Cerebellar nuclear complex (tissue), 1 donor: ENCODE measurements around the gene ACSF3.
"Not testable (repeated sequence)": the region's sequence is repeated elsewhere in the genome, so short reads cannot be mapped to it uniquely, and the experiment has no call there.

Source experiments
- DNase-seq, 2 experiments: peaks; one replicate each; lab custom pipeline; 2025; lab: John Stamatoyannopoulos, UW

Gene ACSF3

DNA sequence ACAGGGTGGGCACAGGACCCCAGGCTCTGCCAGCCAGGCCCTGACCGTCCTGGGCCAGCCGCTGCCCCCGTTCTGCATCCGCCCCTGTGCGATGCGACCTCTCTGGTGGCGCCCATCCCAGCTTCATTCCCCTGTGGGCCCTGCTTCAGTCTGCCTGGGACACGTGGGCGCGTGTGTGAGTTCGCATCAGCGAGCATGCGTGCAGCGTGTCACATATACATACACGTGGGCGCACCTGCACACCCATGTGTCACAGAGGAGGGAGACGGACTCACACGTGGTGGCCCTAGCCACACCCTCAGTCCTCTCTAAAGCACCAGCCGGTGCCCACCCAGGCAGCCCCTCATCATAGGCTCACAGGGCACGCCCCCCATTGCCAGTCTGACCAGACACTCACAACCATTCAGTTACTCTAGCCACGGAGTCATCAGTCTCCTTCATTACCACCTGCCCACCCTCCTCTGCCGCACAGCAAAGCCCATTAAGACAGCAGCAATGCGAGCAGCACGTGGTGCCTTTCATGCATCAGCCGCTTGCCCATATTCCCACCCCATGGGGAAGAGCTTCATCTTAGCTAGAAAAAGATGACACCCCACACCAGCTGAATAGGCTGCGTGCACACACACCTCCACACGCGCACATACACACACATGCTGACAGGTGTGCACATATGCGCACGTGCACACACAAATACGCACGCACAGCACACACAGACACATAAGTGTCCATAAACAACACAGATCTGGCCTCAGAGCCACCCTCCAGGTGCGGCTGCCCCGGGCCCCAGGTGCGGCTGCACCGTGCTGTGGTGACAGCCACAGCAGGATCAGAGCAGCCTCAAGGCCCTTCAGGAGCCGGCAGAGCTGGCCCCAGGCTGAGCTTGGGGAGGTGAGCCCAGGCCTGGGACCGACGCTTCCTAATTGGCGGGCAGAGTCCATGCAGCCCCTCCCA is 68.4 kb downstream of the ACSF3 start:
- DNase-seq: no peak

DNA sequence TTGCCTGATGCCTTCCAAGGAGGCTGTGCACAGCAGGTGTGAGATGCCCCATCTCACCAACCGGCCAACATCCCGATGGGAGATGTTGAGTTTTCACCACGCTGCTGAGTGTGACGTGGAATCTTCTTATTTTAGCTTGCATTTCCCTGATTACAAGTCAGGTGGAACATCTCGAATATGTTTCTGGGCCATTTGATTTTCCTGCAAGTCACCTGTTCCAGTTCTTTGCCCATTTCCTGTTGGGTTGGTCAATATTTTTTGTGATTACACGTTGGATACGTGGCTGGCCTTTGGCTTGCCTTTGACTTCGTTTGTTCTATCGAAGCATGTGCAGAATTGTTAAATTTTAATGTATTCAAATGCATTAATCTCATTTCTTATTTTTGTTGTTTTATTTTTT is 69.6 kb downstream of the ACSF3 start:
- DNase-seq: no peak

DNA sequence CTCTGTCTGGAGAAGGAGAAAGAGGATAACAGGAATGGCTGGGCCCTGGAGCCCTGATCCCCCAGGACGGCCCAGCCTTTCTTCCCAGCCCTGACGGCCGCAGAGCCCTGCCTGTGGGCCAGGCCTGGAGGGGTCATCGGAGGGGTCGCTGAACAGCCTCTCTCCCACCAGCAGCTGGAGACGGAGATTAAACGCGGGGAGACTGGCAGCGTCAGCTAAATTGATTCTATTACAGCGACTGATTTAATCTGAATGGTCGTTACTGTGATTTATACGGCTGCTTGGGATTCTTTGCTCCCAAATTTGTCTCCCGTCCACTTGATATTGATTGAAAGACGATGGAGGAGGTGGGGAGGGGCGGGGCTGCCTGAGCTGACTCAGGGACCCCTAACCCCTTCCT is 70.8 kb downstream of the ACSF3 start:
- DNase-seq: no peak

DNA sequence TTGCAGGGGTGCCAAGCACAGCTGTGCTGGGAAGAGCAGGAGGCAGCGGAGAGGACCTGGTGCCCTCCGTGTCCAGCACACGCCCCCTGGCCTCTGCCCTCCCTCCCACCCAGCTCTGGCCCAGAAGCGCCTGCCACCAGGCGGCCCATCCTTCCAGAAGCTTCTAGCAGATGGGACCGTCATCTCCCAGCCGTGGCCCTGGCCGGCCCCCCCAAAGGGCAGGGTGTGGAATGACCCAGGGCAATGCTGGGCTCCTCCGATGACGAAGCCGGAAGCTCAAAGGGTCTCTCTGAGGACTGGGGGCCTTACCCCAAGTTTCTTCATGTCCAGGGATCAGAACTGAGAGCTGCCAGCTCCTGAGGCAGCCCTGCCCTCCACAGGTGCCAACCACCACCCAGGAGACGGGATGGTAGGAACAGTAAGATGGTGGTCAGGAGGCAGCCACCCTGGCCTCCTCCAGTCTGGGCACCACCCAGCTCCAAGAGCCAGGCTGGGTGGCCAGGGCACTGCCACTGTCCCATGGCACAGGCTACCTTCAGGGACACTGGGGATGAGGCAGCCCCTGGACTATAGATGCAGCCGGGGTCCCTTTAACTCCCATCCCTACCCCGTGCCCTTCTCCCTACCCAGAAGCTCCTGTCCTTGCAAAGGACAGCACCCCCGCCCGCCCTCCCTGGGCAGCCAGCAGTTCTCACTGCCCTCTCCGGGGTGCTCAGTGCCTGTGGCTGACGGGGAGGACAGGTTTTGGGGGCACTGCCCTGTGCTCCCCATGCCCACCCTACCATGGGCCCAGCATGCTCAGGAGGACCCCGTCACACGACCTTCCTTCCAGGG is 71.4 kb downstream of the ACSF3 start:
- DNase-seq: no peak

DNA sequence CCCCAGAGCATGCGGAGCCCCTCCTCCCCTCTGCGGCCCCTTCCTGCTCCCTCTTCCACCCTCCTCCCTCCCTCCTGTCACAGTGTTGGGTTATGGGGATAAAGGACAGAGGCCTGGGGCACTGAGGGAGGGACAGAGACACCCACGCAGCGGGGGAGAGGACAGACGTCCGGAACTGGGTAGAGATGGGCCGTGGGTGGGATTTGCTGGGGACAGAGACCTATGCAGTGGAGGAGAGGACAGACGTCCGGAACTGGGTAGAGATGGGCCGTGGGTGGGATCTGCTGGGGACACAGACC is 72.0 kb downstream of the ACSF3 start:
- DNase-seq: not testable (repeated sequence)

DNA sequence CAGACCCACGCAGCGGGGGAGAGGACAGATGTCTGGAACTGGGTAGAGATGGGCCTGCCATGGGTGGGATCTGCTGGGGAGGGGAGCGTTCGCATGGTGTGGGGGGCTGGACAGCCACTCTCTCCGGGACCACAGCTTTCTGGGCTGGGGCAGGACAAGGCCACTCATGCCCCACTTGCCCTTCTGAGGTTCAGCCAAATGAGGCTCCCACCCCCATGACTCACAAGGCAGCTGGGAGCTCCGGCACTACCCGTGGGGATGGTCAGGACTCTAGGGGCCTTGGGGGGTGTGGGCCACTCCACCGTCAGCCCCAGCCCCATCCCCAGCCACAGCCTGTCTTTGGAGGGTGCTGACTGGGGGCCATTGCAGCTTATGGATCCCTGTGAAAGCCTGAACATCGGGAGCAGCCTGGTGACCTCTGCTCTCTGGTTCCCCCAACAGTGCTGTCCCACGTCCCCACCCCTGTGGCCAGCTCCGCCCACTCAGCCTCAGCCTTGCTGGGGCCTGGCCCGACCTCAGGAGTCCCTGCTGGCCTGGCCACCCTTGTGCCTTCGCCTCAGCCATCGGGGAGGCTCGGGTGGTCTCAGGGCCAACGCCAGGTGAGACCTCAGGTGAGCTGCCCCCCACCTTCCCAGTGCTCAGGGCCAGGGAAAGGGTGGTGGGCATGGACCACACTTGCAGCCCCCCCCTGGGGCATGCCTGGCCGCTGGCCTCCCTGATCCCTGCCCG is 73.2 kb downstream of the ACSF3 start:
- no peak for DNase-seq

DNA sequence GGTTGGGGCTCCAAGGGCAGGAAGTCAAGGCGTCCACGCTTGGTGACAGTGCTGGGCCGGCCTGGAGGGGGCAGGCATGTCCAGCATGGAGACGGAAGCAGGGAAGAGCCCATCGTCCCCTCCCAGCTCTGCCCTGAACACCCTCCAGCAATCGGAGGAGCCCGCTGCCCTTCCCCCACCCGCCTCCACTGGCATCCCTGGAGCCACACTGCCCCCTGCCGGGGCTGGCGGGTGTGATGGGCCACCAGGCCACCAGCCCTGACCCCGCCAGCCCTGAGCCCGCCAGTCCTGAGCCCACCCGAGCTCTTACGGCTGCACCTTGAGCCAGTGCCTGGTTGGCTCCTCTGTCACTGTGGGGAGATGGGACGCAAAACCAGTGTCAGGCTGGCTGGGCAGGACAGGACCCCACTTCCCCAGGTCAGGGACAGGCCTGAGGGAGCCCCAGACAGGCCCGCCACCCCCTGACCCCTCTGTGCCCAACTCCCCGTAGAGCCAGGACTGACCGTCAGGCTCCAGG is 73.8 kb downstream of the ACSF3 start:
- no peak for DNase-seq

DNA sequence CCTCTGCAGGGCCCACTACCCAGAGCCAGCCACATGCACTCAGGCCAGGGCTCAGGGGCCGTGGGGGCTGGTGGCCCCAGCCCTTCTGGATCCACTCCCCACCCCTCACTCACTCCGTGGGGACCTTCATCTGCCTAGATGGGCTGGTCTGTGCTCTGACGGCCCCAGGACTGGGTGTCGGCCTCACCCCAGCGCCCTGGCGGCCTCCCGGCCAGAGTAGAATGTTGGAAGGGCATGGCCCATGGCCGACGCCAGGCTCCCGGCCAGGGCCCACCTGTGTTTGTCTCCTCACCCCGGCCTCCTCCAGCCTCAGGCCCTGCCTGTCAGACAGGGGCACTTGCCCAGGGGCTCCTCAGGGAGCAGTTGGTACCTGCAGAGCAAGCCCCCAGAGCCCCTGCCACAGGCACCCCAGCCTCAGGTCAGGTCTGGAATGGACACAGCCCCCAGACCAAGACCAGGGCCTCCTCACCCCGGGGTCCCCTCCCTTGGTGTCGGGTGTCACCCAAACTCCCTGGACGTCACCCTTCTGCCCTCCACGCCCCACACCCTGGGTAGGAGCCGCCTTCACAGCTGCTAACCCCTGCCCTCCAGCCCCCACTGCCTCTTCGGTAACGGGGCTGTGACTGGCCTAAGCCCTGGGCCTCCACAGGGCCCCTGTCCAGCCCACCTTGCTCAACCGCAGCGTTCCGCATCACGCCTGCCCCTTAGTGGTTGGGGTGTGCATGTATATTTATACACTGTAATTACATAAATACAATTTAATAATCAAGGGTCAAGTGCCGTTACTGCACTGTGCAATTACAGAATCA is 74.9 kb downstream of the ACSF3 start:
- no peak for DNase-seq

DNA sequence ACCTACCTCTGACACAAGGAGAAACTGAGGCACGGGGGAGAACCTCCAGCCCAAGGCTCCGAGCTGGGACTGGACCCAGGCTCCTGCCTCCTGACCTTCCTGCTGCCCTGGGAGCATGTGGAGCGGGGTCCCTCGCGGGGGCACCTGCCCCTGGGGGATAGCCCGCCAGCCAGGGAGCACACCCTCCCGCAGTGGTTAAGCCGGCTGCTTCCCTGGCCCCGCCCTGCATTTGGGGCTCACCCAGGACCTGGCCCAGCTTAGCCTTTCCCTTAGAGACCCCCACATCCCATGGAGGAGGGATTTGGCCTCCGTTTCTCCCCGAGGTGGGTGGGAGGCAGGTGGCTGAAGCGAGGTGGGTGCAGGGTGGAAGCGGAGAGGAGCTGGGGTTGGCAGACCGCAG is 76.1 kb downstream of the ACSF3 start:
- no peak for DNase-seq

DNA sequence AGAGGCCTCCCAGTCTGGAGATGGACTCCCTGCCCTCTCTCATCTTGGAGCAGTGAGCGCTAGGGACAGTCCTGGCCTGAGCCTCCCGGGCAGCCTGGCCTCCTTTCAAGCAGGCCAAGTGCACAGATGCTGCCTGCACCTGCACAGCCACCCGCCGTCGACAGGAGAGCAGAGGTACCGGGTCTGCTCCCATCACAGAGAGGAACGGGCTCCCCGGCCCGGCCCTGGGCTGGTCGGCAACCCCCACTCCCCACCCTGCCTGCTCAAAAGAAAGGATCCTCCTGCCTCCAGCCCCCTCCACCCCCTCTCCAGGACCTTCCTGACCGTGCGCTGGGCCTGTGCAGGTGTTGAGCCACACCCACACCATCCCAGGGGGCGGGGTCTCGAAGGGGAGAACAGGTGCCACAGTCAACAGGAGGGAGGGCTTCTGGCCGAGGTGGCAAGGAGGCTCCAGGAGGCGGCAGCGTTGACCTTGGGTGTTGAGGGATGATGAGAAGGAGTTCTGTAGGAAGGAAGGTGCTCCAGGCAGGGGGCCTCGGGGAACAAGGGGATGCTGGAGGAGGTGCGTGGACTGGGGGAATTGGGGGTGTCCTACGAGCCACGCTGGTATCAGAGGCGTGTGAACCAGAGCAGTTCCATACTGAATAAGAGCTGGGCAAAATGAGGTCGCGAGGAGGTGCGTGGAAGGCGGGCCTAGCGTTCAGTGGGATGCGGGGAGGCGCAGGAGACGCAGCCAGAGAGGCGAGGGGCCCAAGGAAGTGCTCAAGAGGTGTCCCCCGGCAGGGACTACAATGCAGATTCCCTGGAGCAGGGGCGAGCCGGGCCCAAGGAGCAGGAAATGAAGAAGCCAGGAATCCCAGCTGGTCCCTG is 76.9 kb downstream of the ACSF3 start:
- DNase-seq: no peak

DNA sequence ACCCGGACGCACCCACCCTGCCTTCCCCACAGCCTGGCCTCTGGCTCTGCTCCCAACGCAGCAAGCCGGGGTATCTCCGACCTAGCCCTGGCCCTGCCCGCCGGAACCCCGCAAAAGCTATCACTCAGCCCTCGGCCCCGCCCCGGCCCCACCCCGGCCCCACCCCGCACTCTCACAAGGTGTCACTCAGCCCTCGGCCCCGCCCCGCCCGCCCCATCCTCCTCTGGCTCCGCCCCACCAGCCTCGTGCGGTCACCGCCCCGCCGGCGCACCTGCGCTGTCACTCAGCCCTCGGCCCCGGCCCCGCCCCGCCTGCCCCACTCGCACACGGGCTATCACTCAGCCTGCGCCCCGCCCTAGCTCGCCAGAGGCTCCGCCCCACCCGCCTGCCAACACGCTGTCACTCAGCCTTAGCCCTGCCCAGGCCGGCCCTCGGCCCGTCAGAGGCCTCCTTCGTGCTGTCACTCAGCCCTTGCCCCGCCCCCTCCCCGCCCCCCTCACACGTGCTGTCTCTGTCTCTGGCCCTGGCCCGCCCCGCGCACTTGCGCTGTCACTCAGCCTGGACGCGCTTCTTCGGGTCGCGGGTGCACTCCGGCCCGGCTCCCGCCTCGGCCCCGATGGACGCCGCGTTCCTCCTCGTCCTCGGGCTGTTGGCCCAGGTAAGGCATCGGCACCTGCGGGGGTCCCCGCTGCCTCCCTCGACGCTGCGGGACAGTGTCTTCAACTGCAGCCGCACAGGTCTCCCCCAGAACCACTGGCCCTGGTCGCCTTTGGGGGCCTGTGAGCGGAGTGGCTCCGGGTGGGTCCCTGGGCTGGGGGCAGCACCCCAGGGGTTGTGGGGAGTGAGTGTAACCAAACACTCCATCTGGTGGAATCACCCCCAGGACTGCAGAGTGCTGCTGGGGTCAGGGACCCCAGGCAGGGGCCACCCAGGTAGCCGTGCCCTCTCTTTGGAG is 77.8 kb downstream of the ACSF3 start, which contains the start of gene CDH15:
CDH15 (plus strand) TSS at position 533 of the 955 bp plus-strand sequence; CDS start at position 617, 84 bp downstream.
- peak; percentile 90 to 92 for DNase-seq

DNA sequence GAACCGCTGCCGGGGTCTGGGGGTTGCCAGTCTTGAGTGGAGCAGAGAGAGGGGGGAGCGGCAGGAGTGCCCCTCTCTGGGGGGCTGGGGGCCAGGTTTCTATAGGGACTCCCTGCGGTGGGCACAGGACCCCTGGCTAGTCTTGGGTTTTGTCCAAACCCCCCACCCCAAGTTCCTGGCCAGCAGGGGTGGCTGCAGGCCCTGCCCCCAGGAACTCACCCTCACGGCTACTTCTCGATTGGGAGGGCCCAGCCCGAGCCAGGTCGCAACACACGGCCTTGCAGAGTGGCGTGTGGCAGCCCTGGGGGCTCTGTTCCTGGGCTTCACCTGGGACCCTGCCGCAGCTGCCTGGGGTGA is 78.5 kb downstream of the ACSF3 start:
- DNase-seq: no peak

DNA sequence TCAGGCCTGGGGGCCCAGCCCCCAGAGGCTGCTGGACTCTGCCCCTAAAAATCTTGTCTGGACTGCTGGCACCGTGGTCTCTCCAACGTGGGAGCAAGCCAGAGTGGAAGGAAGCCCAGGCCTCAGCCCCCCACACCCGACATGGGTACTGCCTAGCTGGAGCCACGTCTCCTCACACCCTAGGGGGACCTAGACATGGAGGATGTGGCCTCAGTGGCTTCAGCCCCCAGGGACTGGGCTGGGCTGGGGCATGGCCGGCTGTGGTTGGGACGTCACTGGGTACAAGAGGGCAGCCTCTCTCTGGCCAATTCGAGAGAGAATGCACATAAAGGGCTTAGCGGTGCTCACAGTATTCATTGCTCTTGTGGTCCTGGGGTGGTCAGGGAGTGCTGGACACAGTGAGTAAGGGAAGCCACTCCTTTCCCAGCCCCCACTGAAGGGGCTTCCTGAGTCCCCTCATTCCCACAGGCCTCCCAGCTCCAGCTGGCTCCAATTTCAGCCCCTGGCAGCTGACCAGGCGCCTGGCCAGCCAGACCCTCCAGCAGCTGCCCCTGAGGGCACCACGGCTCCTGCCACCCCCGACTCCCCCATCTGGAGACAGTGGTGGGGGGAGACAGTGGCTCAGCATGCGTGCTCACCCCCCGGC is 79.0 kb downstream of the ACSF3 start:
- no peak for DNase-seq

DNA sequence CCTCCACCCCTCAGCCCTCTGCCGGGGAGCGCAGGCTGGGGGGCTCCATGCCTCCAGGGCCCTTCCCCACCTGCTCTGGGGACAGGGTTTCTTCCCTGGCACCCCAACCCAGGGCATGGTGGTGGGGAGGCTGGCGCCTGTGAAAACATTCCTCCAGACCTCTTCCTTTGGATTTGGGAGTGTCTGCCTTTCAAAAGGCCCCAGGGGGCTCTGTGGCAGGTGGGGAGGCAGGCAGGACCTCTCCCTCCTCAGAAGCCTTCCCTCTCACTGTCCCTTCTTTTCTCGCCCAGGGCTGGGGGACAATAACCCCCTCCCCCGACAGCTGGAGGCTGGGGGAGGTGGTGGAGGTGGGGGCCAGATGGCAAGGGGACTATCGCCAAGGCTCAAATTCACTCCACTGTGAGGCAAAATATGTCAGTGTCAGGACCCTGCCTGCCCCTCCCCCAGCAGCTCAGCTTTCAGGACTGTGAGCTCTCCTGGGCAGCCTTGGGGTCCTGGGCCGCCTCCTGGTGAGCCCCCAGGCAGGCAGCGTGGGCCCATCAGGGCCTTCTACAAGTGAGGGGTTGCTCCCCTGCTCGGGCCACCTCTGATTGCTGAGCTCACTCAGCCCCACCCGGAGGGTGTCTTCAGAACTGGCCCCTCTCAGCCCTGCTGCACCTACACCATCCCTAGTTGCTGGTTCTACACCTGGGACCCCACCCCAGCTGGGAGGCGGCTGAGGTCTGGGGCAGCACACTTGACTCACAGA is 79.7 kb downstream of the ACSF3 start:
- no peak for DNase-seq

DNA sequence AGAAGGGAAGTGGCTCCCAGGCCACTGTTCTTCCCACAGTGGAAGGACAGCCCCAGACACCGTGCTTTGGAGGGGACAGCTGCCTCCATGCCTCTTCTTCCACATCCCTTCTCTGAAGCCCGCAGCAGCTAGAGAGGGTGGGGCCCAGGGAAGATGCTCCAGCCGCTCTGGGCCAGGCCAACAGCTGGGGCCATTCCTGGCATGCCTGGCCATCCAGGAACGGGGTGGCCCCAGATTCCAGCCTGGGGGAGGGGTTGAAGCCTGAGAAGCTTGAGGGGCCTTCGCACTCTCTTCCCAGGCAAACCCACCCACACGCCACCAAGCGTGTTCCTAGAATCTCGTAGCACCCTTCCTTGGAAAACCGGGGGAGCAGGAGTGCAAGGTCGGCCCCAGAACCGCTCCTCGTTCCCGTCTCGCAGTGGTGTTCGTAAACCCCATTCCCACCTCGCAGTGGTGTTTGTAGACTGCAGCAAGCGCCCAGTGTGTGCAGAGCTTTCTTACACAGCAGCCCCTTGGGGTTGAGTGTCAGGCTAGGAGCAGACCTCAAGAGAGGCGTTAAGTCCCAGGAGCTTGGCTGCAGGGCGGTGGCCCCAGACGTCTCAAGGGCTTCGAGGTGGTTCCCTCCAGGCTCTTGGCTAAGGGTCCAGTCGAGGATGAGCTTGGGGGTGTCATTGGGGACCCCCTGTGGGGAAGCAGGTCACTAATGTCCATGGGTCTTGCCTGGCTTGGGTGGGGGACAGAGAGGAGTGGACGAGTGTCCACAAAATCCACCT is 80.6 kb downstream of the ACSF3 start:
- no peak for DNase-seq

DNA sequence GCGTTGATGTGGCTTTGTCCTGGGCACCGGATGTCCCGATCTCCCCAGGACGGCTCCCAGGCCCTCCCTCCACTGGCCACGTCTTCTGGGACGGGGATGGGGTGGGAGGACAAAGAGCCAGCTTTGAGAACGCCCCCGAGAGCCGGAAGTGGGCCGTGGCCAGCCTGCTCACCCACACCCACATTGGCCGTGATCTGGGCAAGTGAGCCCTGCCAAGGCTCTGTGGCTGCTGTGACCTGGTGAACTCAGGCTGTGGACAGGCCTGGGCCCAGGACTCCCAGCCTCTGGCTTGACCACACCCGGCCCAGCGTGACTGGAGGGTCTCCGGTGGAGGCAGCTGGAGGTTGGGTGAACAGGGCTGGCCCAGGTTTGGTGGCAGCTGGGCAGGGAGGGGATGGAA is 81.2 kb downstream of the ACSF3 start:
- no peak for DNase-seq
